Head of caudate nucleus (tissue), 42 donors: ENCODE measurements around the gene PKIB.

Source experiments
- DNase-seq, 42 donors: peaks; one replicate each; pipeline versions ENCODE4 v3.0.0 to v3.0.0-alpha.2; 2020 to 2021; ENCODE audit warnings: mixed read lengths in 7 of 42
- intact Hi-C: fragments of 100-400 bp; cut with DNase I; formaldehyde crosslinking; loops from one replicate; pipeline ENCODE4 v1.15.0; 2022

The PKIB gene

GRCh38 chr6:122654012-122654411 is 43.8 kb downstream of the PKIB start:
- intact Hi-C loops = no loop called here
- DNase-seq = no peak

DNA sequence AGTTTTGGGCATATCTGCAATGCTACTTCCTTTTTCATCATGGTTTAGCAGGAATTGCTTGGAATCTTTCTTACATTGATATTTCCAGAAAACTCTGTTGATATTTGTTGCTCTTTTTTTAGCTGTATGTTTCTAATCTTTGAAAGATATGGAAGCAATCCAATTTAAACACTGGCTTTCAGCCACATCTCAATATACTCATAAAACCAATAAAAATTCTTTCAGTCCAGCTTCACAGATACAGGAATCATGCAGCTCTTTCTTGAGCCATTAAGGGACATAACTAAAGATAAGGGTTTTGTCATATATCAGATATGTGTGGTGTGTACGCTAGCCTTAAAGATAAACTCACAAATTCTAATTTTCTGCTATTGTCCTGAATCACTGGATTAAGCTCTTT is 47.4 kb downstream of the PKIB start:
- intact Hi-C loops = no loop called here
- DNase-seq = no peak

DNA sequence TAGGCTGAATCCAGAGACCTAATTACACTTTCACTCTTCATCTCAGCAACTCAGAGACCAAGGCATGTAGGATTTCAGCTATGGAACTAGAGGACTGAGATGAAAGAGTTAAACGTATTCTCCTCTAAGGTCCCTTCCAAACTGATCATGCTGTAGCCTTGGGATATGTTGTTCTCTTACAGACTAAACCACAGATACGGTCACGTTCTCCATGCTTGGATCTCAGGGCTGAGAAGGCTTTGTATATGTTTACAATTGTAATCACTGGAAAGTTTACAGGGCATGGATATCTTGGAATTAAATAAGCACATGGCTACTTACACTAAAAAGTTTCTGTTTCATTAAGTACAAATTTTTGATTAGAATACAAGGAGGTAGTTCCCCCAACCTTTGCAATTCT is 50.1 kb downstream of the PKIB start:
- intact Hi-C loops = no loop called here
- DNase-seq = no peak

GRCh38 chr6:122663981-122664380 is 53.8 kb downstream of the PKIB start:
- intact Hi-C loops = no loop called here
- DNase-seq = no peak

DNA sequence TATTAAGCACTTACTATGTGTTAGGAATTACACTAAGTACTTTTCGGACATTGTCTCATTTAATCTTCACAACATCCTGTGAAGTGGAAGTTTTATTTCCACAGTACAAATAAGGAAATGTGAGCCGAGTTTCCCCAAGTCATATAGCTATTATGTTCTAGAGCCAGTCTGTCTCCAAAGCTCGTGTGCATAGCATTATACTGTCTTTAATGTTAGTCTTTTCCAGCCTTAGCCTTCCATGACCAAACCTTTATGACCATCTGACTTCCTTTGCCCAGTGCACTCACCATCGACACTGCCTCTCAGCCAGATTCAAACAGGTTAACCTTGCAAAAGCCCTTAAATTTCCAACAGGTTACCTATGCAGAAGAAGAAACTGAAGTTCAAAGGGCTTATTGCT is 55.7 kb downstream of the PKIB start:
- no peak for DNase-seq
- intact Hi-C loops = no loop called here

DNA sequence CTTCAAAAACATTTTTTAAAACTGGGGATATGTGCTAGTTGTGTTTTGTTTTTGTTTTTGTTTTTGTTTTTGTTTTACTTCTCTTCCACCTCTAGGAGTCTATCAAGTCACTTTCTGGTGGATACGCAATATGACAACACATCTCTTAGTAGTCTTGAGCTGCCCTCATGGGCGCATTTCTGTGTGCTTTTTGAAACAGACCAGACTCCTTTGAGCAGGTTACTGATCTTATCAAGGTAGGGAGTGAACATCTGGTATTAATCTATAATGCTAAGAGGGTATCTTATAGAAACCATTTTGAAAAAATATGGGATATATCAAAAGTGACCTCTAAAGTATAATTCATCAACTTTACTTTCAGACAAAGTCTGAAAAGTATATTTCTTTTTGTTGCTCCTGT is 56.2 kb downstream of the PKIB start:
- DNase-seq = no peak
- intact Hi-C loops = no loop called here

DNA sequence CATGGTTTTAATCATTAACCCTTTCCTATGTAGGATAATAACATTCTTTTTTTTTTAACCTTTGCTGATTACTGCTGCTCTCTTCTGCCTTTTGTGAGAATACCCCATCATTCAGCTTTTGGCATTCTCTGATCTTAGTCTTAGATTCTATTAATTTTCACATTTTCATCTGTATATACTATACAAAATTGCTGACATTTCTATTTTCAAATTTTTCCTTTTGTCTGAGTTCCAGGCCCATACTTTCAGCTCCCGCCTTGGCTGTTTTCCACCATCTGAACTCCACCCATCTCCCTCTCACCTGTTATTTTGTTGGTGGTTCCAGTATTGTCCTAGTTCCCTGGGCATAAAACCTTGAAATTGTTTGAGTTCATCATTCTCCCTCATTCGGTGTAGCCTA is 59.2 kb downstream of the PKIB start:
- intact Hi-C loops = no loop called here
- no peak for DNase-seq

DNA sequence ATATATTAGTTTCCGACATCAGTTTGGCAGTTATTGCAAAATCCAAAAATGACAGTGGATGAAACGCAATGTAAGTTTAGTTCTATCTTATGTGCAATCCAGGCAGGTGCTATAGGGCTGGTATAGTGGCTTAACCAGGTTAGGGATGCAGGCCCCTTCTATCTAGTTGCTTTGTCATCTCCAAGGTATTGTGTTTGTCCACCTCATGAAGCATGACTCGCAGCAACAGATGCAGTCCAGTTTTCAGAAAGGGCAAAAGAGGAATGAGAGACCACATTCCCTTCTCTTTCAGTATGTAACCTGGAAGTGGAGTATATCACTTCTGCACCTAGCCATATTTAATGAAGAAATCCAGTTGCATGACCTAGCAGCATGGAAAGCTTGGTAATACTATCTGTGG is 59.7 kb downstream of the PKIB start:
- intact Hi-C loops = no loop called here
- DNase-seq = no peak

DNA sequence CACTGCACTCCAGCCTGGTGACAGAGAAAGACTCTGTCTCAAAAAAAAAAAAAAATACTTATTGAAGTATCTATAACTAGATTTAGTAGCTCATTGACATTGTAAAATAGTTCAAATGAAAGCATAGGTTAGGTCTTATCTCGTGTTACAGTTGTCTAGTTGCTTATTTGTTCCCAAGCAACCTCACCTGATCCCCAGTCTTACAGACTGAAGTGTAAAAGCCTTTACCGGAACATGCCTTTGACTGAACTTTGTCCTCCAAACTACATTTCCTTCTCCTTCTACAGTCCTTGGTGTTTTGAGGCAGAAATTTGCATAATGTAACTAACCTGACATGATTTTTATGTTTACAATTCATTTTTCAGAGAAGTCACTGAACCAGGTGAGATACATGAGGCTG is 61.0 kb downstream of the PKIB start:
- intact Hi-C loops = no loop called here
- DNase-seq = no peak

DNA sequence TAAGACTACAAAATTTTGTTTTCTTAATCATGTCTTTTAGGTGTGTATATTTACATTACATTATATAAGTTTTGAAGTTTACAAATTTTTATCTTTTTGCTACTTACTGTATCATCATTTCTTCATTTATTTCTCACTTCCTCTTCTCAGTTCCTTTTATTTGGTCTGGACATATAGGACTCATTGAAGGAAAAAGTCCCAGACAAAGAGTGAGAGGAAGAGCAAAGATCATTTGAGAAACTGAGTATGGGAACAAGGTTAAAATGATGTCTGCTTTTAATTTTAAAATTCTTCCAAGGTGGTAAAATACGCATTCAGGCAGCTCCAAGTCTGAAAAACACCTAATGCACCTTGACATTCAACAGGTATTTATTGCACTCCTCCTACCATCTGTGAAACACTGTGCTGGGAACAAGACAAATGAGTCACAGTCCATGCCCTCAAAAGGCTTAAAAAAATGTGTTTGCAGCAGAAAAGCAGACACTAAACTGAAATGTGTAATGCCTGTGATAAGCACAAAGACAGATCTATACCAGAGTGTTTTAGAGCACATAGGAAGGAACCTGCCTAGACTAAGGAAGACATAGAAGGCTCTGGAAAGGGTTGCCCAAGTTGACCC is 63.2 kb downstream of the PKIB start:
- DNase-seq = peak in 8 of 42 donors; percentile 2 to 38 (median 12)
- intact Hi-C loops = no loop called here

GRCh38 chr6:122676146-122676545 is 65.9 kb downstream of the PKIB start:
- no peak for DNase-seq
- intact Hi-C loops = no loop called here

DNA sequence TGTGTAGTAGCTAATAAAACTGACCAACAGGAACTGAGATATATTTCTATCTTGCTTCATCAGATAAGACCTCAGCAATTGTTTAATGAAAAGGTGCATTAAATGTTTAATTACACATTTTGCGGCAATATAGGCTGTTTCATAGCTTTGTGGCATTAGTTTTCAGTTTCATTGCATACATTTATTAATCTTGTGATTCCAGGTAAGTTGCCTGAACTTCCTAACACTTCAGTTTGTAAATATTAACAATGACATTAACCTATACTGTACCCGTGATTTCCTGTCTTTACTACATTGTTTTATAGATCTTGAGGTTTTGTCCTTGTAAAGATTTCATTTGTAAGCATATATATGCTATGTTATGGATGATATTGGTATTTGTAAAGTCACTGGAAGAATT is 66.5 kb downstream of the PKIB start:
- intact Hi-C loops = no loop called here
- no peak for DNase-seq

DNA sequence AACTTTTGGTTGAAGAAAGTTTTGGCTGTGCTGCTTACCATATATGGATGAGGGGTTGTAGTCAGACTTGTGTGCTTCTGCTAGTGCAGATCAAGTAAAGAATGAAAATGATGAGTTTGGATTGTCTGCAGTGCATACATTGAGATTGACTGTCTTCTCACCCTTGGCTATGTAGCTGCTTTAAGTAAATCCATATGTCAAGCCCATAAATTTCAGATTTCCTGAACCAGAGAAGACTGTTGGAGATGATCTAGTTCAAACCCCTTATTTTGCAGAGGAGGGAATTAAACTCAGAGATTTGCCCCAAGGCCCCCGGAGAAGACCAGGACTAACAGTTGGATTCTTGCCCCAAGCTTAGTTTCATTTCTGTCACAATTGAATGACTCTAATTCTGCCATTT is 67.2 kb downstream of the PKIB start:
- no peak for DNase-seq
- intact Hi-C loops = no loop called here

DNA sequence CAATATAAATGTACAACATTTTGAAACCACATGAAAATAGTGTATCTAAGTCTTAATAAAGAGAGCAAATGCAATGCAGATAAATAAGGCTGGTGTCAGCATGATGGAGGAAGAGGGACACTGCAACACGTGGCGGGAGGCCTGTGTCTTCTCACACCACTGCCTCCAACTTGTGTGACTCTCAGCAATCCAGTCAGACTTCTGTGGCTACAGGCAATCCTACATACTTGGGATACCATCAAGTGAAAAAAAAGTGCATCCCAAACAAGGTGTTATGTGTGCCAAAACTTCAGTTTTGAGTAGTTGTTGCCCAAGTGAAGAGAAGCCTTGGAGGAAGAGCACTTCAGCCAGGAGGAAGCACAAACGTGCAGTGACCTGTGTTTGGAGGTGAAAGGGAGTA is 68.6 kb downstream of the PKIB start:
- intact Hi-C loops = no loop called here
- no peak for DNase-seq

DNA sequence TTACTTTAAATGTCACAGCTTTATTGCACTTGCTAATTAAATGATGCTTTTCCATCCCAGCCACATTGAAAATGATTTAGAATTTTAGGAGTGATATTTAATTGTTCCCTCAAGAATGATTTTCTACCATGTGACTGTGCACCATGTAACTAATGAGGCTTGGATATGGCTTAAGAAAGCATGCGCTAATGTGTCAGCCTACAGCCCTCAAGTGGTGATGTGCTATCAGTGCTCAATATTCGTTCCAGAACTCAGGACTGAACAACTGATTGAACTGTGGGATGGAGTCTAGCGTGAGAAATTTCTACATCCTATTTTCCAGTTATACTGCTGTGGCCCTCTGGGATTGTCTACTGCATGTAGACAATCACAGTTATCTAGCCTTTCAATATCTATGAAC is 71.5 kb downstream of the PKIB start:
- DNase-seq = no peak
- intact Hi-C loops = no loop called here

GRCh38 chr6:122683989-122684651 is 73.9 kb downstream of the PKIB start:
- DNase-seq = no peak
- intact Hi-C loops = no loop called here

DNA sequence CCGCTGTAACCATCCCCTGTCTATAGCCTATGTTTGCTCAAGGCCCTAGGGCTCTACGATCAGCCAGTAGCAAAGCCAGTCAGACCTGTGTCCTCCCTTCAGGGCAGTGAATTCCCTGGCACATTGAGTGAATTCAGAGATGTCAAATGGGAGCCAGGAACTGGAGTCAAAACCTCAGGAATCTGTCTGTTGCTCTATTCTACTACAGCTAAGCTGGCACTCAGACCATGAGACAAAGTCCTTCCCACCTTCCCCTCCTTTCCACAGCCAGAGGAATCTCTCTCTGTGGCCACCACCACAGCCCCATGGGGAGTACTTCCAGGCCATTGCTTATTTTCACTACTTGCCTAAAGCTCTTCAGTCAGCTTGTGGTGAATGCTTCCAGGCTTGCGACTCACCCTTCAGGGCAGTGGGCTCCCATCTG is 82.0 kb downstream of the PKIB start:
- DNase-seq = no peak
- intact Hi-C loops = no loop called here

DNA sequence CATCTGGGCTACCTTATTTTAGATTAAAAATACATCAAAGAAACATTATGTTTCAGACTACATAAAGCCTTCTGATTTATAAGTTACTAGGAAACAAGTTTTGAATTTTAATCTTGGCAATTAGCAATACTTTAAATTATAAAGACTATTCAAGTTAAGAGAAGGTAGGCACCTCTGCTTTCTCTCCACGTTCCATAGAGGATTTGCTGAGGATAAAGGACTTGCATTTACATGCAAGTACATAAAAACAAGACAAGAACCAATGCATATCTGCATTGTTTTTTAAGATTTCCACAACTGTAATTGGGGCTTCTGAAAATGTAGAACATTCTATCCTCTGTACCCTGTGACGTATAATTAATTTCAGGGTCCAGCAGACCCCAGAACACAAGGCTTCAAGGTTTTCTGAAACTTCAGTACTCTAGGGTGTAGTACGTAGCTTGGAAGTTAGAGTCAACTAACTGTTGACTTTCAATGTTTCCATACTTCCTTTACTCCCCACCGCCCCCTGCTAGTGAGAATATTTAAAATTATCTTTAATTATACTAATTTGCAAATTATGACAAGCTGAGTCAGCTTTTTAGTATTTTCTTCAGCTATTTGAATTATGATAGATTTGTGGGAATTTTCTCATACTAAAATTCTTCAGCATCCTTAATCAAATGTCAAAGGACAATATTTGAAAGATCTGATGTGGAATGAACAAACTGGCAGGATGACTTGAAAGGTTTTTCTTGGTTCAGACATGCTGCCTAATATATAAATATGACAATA is 82.8 kb downstream of the PKIB start:
- no peak for DNase-seq
- intact Hi-C loops = no loop called here

DNA sequence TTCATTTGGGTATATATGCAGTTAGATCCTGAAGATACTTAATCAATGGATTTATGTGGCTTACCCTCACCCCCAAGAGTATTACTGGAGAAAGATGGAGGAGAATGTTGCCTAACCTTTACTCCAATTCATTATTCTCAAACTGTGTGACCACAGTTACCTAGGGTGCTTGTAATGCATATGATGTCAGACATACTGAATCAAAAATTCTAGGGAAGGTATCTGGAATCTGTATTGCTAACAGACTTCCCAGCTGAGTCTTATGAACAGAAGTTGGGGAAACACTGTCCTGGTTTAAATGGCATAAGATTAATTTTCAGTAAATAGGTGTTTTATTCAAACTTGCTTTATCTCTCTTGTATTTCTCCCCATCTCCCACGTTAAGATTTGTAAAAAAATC is 83.9 kb downstream of the PKIB start:
- intact Hi-C loops = no loop called here

DNA sequence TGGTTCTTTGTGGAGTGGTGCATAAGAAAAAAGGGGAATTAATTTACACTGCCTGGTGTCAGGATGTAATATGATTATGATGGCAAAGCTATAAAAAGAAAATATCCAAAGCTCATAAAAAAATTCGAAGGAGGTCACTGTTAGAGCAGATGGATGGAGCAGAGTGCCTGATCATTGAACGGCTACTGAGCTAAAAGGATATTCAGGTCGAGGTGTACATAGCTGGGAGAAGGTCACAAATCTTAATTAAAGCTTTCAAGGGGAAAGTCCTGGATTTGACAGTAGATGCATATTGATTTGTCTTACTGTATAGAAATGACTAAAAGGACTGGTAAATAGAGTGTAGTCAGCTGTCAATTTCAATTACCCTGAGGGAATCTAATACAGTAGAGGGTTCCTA is 84.4 kb downstream of the PKIB start:
- DNase-seq = no peak
- intact Hi-C loops = no loop called here

More for the DNA sequence above, 83.9 kb downstream of the PKIB start:
- DNase-seq = no peak

DNA sequence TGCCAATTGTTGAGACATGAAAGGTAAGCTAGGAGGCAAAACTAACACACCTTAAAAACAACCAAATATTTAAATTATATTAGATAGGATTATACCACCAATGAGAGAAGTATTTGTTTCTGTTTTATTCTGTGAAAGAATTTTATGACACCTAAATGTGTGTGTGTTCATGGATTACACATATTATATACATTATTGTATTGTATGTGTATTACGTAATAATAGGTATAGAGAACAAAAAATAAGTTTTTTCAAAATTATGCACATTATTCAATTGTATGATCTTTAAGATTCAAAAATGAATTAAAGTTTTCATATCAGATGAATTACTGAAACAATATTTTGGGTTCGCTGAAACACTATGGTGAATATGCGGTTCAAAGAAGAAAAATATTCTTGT is 85.0 kb downstream of the PKIB start:
- intact Hi-C loops = no loop called here
- no peak for DNase-seq
